Stimulated activated CD8-positive, alpha-beta memory T cell treated with anti-CD3 and anti-CD28 coated beads, Interleukin-15, amount 100 ng/mL, for 1 hour (primary cell): ENCODE data around the gene GALNT8.
"Not testable (repeated sequence)": the region's sequence is repeated elsewhere in the genome, so short reads cannot be mapped to it uniquely, and the experiment has no call there.

ENCODE experiments used
- DNase-seq: peaks from one replicate; pipeline ENCODE4 v3.0.0-alpha.2; 2020; ENCODE audit warnings: low read depth

Gene GALNT8

GRCh38 chr12:4719821-4720636, at the start of gene GALNT8:
Gene GALNT8 (plus strand): TSS chr12:4720400. CDS start chr12:4720678, 278 bp downstream.
- no peak for DNase-seq

- no peak for DNase-seq
Observed at GRCh38 chr12:4679711-4680110, 40.5 kb upstream of the GALNT8 start.

DNA sequence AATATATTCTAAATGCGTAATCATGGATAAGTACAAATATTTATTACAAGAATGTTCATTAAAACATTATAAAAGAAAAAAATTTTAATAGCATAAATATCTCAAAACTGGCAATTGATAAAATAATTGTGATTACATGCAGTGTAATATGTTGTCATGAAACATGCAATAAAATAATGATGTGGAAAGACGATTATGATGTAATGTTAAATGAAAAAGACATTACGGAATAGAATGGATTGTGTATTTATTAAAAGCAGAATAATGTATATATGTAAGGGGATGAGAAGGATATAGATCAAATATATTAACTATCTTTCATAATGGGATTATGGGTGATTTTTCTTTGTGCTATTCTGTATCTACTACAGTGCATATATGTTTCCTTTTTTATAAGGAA, 38.5 kb upstream of the GALNT8 start:
- DNase-seq: no peak

- DNase-seq: no peak
Observed at GRCh38 chr12:4685317-4685716, 34.9 kb upstream of the GALNT8 start.

- DNase-seq: no peak
Observed at GRCh38 chr12:4690760-4691159, 29.4 kb upstream of the GALNT8 start.

DNA sequence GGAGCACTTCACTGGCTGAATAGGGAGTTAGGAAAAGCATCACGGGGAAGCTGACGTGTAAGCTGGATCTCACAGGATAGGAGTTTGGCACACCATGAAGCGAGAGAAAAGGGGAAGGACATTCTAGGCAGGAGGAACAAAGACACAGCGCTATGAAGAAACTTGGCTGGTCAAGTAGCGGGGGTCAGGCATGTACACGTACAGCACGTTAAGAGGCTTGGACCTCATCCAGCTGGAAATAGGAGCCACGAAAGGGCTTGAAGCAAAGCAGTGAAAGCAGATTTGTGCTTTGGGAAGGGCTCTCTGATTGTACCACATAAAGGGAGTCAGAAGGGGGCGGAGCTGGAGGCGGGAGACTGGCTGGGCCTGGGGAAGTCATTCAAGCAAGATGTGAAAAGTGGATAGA, 19.6 kb upstream of the GALNT8 start:
- no peak for DNase-seq

DNA sequence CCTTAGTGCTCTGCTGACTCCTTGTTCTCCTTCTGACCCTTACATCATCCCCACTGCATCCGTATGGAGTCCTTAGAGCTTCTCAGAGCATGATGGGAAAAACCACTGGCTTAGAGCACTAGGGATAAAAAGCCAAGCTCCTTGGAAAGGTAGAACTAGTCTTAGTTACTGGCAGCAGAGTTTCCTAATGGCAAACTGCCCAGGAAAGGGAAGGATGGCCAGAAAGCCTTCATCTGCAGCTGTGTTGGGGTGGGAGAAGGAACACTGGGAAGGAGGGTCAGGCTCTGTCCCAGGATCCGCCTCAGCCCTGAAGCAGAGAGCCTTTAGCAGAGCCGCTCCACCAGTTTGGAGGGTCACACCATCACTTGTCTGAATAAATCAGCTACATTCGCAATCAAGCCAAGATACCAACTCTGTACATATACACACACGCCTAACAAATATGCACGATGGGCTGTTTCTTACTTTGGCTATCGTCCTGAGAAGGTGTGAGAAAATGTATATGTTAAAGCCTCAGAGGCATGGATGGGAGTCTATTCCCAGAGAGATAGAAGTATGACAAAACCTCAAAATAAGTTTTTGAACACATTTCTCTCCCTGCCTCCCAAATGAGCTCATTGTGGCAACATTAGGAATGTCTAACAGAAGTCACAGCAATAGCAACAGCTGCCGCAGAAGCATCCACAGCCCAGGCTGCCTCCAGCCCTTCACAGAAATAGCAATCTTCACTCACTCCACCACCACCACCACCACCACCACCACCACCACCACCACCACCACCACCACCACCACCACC, 18.6 kb upstream of the GALNT8 start:
- no peak for DNase-seq

GRCh38 chr12:4703676-4704075, 16.5 kb upstream of the GALNT8 start:
- DNase-seq: no peak

DNA sequence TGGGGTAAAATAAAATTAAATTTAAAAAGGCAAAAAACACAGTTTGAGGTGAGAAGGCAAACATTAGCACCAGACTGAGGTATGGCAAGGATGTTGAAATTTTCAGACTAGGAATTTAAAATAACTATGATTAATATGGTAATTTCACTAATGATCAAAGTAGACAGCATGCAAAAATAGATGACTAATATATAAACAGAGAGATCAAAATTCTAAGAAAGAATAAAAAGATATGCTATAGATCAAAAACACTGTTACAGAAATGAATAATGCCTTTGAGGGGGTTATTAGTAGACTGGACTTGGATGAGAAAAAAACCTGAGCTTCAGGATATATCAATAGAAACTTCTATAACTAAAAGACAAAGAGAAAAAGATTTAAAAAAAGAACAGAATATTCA, 14.4 kb upstream of the GALNT8 start:
- DNase-seq: no peak

DNA sequence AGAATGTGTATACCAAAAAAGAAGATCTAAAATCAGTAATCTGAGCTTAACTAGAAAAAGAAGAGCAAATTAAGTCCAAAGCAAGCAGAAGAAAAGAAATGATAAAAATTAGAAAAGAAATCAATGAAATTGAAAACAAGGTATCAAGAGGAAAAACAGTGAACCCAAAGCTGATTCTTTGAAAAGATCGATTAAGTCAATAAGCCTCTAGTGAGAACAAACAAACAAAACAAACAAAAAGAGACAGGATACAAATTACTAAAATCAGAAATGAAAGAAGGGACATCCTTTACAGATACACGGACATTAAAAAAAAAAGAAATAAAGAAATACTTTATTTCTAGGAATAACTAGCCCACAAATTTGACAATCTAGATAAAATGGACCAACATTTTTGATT, 12.9 kb upstream of the GALNT8 start:
- no peak for DNase-seq

- no peak for DNase-seq
Observed at GRCh38 chr12:4710113-4710512, 10.1 kb upstream of the GALNT8 start.

DNA sequence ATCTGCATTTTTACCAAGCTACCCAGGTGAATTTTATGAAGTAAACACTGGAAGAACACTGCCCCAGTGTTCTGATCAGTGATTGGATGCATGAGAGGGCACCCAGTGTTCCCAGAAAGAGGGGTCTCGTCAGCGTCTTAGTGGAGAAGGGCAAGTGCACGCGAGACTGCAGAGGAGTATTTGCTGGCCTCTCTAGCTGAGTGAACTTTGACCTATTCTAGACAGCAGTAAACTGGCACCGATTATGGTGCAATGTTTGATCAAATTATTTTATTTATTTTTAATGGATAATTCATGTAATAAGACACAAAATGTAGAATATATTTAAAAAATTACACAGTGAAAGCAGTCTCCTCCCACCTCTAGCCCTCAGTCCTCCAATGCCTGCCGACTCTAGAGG, 5.3 kb upstream of the GALNT8 start:
- DNase-seq: no peak

DNA sequence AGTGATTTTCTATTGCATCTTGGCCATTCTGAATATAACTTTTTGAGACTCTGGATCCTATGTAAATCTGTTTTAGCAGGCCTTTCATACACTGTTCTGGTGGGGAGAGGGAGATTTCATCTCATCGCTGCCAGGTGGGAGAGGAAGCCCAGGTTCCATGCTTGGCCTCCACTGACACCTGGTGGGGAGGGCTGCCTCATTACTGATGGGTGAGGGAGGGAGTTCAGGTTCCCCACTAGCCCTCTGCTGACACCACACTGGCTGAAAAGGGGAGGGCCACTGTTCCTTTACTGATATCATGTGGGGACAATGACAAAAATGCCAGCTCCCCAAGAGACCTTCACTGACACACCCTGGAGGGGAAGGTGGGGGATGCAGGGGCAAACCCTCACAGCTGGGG, 2.4 kb upstream of the GALNT8 start:
- DNase-seq: no peak

DNA sequence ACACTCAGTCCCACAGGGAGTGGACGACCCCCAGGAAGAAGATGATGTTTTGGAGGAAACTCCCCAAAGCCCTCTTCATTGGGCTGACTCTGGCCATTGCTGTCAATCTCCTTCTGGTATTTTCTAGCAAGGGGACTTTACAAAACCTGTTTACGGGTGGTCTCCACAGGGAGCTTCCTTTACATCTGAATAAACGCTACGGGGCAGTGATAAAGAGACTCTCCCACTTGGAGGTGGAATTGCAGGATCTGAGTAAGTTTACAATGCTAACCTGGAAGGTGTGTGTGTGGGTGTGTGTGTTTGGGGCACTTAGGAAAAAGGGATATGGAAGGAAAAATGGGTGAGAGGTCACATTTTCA, 416 bp downstream of the GALNT8 start:
- no peak for DNase-seq

DNA sequence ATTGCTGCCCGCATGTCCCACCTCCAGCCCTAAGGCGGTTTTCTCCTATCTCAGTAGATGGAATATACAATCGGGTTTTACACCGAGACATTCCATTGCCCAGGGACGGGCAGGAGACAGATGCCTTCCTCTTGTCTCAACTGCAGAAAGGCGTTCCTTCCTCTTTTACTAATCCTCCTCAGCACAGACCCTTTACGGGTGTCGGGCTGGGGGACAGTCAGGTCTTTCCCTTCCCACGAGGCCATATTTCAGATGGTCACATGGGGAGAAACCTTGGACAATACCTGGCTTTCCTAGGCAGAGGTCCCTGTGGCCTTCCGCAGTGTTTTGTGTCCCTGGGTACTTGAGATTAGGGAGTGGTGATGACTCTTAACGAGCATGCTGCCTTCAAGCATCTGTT, 1.4 kb downstream of the GALNT8 start:
- not testable (repeated sequence) for DNase-seq

GRCh38 chr12:4723226-4723625, 3.0 kb downstream of the GALNT8 start:
- no peak for DNase-seq

GRCh38 chr12:4725057-4725456, 4.9 kb downstream of the GALNT8 start:
- no peak for DNase-seq

GRCh38 chr12:4734625-4735340, 14.6 kb downstream of the GALNT8 start:
- no peak for DNase-seq

GRCh38 chr12:4736091-4736490, 15.9 kb downstream of the GALNT8 start:
- no peak for DNase-seq

GRCh38 chr12:4738541-4738940, 18.3 kb downstream of the GALNT8 start:
- DNase-seq: no peak

DNA sequence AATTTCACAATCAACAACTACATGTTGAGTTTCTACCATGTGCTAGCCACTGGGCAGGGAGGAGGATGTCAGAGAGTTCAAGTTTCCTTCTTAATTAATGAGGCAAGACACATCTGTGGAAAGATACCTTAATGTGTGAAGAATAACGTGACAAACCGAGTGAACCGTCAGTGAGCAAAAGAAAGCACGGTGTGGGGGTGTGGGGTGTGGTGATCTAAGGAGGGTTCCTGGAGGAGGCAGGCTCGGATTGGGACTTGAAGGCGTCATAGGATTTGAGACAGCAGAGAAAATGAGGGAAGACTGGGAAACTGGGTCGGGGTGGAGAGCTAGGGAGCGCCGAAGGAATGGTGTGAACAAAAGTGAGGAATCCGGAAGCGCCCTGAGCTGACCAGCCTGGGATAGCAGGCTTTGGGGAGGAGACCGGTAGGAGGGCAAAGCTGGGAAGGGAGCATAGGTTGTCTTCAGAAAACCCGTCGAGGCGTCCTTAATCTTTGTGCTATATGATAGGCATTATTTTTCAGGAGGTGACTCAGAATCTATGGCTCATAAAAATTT, 22.3 kb downstream of the GALNT8 start:
- DNase-seq: no peak

DNA sequence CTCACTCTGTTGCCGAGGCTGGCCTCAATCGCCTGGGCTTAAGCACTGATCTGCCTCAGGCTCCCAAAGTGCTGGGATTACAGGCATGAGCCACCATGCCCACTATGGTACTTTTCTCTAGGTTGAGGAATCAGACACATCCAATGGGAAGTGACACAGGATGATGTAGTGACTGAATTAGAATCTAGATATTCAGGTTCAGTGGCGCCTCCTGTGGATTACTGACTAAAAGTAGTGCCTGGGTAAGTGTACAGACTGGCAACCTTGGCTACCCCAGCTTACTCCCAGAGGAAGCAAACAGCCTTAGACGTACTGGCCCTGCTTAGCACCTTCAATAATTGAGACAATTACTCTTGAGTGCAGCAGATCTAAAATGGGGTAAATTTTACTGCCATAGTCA, 22.8 kb downstream of the GALNT8 start:
- no peak for DNase-seq

GRCh38 chr12:4744709-4745108, 24.5 kb downstream of the GALNT8 start:
- no peak for DNase-seq
